GM12875 (cell line): ENCODE measurements around the gene MYO9A.

Experiments used
- H3K4me3 ChIP-seq: one replicate; pipeline ENCODE4 v1.5.1; 2011; ENCODE audit warnings: low read depth, low read length, control low read depth
- CTCF ChIP-seq: IDR thresholded peaks from 2 replicates; pipeline ENCODE4 v1.5.1; 2011; ENCODE audit warnings: low read depth, mild to moderate bottlenecking, control low read depth, inconsistent platforms, low read length, moderate library complexity, borderline replicate concordance; ENCODE audit not compliant: insufficient read depth

Gene MYO9A

GRCh38 chr15:71962537-71962936 lies 155.4 kb downstream of the MYO9A start:
- no peak for TF ChIP-seq CTCF
- H3K4me3 ChIP-seq, result no peak overlapping the region

GRCh38 chr15:71957026-71957425 lies 160.9 kb downstream of the MYO9A start:
- TF ChIP-seq CTCF, result no peak
- no peak overlapping the region for H3K4me3 ChIP-seq

GRCh38 chr15:71951134-71951533 lies 166.8 kb downstream of the MYO9A start:
- H3K4me3 ChIP-seq, result no peak overlapping the region
- TF ChIP-seq CTCF, result no peak

GRCh38 chr15:71945012-71945411 lies 172.9 kb downstream of the MYO9A start:
- no peak overlapping the region for H3K4me3 ChIP-seq
- TF ChIP-seq CTCF, result no peak

GRCh38 chr15:71943806-71944205 lies 174.1 kb downstream of the MYO9A start:
- H3K4me3 ChIP-seq, result no peak overlapping the region
- TF ChIP-seq CTCF, result no peak

GRCh38 chr15:71939981-71940588 lies 177.9 kb downstream of the MYO9A start:
- no peak overlapping the region for H3K4me3 ChIP-seq
- TF ChIP-seq CTCF, result no peak

GRCh38 chr15:71937650-71938311 lies 180.2 kb downstream of the MYO9A start:
- no peak for TF ChIP-seq CTCF
- no peak overlapping the region for H3K4me3 ChIP-seq
